Mesothelial cell of epicardium (in vitro differentiated cells): ENCODE measurements around the gene WDR18. TPM values are rescaled to one million over a fixed set of nuclear protein-coding genes. Genes with fewer than 3 reads are reported as not detected.
A peak's percentile ranks its signal among the peaks of the same experiment; 100 is the strongest.

Source experiments
- DNase-seq, 2 experiments: peaks; one replicate each; pipeline ENCODE4 v3.0.0; 2021; ENCODE audit warnings: low spot score in 2 of 2; ENCODE audit not compliant: unreplicated experiment in 2 of 2
- H3K27ac Mint-ChIP-seq: 2 replicates; pipeline ENCODE4 v1.8.0; 2021; ENCODE audit warnings: mixed read lengths
- H3K27me3 Mint-ChIP-seq: 2 replicates; pipeline ENCODE4 v1.8.0; 2021; ENCODE audit warnings: low read depth, mixed read lengths
- H3K36me3 Mint-ChIP-seq: 2 replicates; pipeline ENCODE4 v1.8.0; 2021; ENCODE audit warnings: mixed read lengths
- H3K4me1 Mint-ChIP-seq: 2 replicates; pipeline ENCODE4 v1.8.0; 2021; ENCODE audit warnings: mixed read lengths
- H3K4me3 Mint-ChIP-seq: 2 replicates; pipeline ENCODE4 v1.8.0; 2021; ENCODE audit warnings: mild to moderate bottlenecking, moderate library complexity, mixed read lengths
- H3K9me3 Mint-ChIP-seq: 2 replicates; pipeline ENCODE4 v1.8.0; 2021; ENCODE audit warnings: mixed read lengths
- CTCF ChIP-seq: fragments of 200-600 bp; sonication (generic); IDR thresholded peaks from one replicate; pipeline ENCODE4 v1.5.0; 2021; ENCODE audit warnings: antibody characterized with exemption; ENCODE audit not compliant: unreplicated experiment
- total RNA-seq: library from RNA; stranded (reverse); gene quantifications from 3 replicates; pipeline ENCODE4 v1.2.1, GENCODE V29; 2021

WDR18 gene
- total RNA-seq, 1 donor from 2014 or later, result 65.2 TPM

- DNase-seq, result peak; percentile 73 to 90
- peak overlapping the region; percentile 47 for H3K4me3 Mint-ChIP-seq
- H3K36me3 Mint-ChIP-seq, result peaks cover 4% of the 10 kb centered on the region
- TF ChIP-seq CTCF, result peak; percentile 94
- no peaks in the 10 kb centered on the region for H3K27me3 Mint-ChIP-seq
- H3K9me3 Mint-ChIP-seq, result no peaks in the 10 kb centered on the region
- peaks cover 12% of the 10 kb centered on the region for H3K4me1 Mint-ChIP-seq
- no peak overlapping the region for H3K27ac Mint-ChIP-seq
Measured at GRCh38 chr19:982567-983170, 1.5 kb upstream of the WDR18 start.

- no peak for TF ChIP-seq CTCF
- Mint-ChIP-seq H3K36me3 (peaks cover 12% of the 10 kb centered on the region), H3K27me3 (no peaks in the 10 kb centered on the region), H3K27ac (no peak overlapping the region), H3K4me3 (no peak overlapping the region), H3K9me3 (no peaks in the 10 kb centered on the region), H3K4me1 (peaks cover 8% of the 10 kb centered on the region)
- no peak for DNase-seq
Measured at GRCh38 chr19:986083-986482, 1.9 kb downstream of the WDR18 start.

- TF ChIP-seq CTCF, result no peak
- Mint-ChIP-seq H3K4me1 (peaks cover 8% of the 10 kb centered on the region), H3K36me3 (peaks cover 15% of the 10 kb centered on the region), H3K4me3 (no peak overlapping the region), H3K27ac (no peak overlapping the region), H3K9me3 (no peaks in the 10 kb centered on the region), H3K27me3 (no peaks in the 10 kb centered on the region)
- DNase-seq, result no peak
Measured at GRCh38 chr19:988081-988480, 3.9 kb downstream of the WDR18 start.

DNA sequence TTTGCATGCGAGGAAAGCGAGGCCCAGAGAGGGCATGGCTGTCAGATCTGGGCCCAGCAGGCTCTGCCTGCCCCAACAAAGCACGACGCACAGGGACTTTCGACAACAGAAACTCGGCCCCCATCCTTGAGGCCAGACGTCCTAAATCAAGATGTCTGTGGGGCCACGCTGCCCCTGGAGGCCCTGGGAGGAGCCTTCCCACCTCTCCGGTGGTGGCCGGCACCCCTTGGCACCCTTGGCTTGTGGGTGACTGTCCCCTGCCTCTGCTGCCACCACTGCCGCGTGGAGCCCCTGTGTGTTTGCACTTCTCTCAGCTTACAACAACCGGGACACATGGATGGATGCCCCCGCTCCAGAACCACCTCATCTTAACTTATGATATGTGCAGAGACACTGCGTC, 4.4 kb downstream of the WDR18 start:
- DNase-seq, result peak in 1 of 2 experiments; percentile 19
- no peaks in the 10 kb centered on the region for H3K27me3 Mint-ChIP-seq
- H3K27ac Mint-ChIP-seq, result no peak overlapping the region
- no peaks in the 10 kb centered on the region for H3K9me3 Mint-ChIP-seq
- no peak overlapping the region for H3K4me3 Mint-ChIP-seq
- H3K4me1 Mint-ChIP-seq, result peaks cover 8% of the 10 kb centered on the region
- no peak for TF ChIP-seq CTCF
- H3K36me3 Mint-ChIP-seq, result peaks cover 15% of the 10 kb centered on the region

- no peak overlapping the region for H3K4me3 Mint-ChIP-seq
- no peak overlapping the region for H3K27ac Mint-ChIP-seq
- peaks cover 6% of the 10 kb centered on the region for H3K4me1 Mint-ChIP-seq
- no peaks in the 10 kb centered on the region for H3K9me3 Mint-ChIP-seq
- no peaks in the 10 kb centered on the region for H3K27me3 Mint-ChIP-seq
- peak in 1 of 2 experiments; percentile 16 for DNase-seq
- peaks cover 15% of the 10 kb centered on the region for H3K36me3 Mint-ChIP-seq
- TF ChIP-seq CTCF, result no peak
Measured at GRCh38 chr19:989381-990081, 5.4 kb downstream of the WDR18 start.
